BJ (cell line): ENCODE results near the gene MACROH2A1. TPM values are rescaled to one million over a fixed set of nuclear protein-coding genes. Genes with fewer than 3 reads are reported as not detected.

Experiments used
- CTCF ChIA-PET: fragments of 350-600 bp; formaldehyde crosslinking; extraction: SDS; loops from one replicate; lab custom pipeline; 2021; ENCODE audit warnings: antibody characterized with exemption, inconsistent platforms; lab: Yijun Ruan, JAX
- POLR2A ChIA-PET: fragments of 300-600 bp; sonication (Branson Sonifier 250); formaldehyde crosslinking; extraction: SDS; loops from one replicate; lab custom pipeline; 2021; ENCODE audit warnings: antibody characterized with exemption; lab: Charles Lee
- DNase-seq: peaks from one replicate; pipeline ENCODE4 v3.0.0-alpha.2; 2011; ENCODE audit warnings: low read depth
- H3K27me3 ChIP-seq: 2 replicates; pipeline ENCODE4 v1.6.0; 2011; ENCODE audit warnings: low read length; ENCODE audit not compliant: control insufficient read depth, insufficient read depth
- H3K36me3 ChIP-seq: 2 replicates; pipeline ENCODE4 v1.5.1; 2011; ENCODE audit warnings: low read length; ENCODE audit not compliant: control insufficient read depth, insufficient read depth
- H3K4me3 ChIP-seq: 2 replicates; pipeline ENCODE4 v1.5.1; 2011; ENCODE audit warnings: low read depth, mild to moderate bottlenecking, control low read depth, low read length
- polyA plus RNA-seq: library from polyadenylated mRNA; depleted of rRNA; stranded (reverse); fragments of >200 nt; gene quantifications from 2 replicates; pipeline ENCODE4 v1.2.3, GENCODE V29; 2011
- TF ChIP-seq, protein P1 (sequence below): IDR thresholded peaks from 2 replicates; pipeline ENCODE4 v1.5.1; 2011; ENCODE audit warnings: low read depth, mild to moderate bottlenecking, control low read depth, inconsistent platforms, low read length, moderate library complexity; ENCODE audit not compliant: insufficient read depth

Gene MACROH2A1
- polyA plus RNA-seq, 1 experiment, result 96.0 TPM

DNA sequence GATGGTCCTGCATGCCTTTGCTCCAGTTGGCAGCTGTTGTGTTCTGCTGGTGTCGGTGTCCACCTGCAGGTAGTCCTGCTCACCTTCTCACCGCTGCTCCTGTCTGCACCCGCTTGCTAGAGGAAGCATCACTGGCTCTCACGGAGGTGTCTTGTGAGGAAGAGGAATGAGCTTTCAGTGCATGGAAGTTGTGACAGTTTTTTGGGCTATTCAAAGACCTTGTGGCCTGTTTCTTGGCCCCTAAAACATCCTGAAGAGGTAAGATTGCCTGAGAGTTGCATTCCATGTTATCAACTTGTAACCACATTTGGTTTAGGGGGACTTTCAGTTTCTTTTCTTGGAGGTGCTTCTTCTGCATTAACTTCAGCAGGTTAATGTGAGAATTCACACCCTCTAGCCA lies 85.6 kb downstream of the MACROH2A1 start:
- no peak overlapping the region for H3K4me3 ChIP-seq
- TF ChIP-seq, protein P1, sequence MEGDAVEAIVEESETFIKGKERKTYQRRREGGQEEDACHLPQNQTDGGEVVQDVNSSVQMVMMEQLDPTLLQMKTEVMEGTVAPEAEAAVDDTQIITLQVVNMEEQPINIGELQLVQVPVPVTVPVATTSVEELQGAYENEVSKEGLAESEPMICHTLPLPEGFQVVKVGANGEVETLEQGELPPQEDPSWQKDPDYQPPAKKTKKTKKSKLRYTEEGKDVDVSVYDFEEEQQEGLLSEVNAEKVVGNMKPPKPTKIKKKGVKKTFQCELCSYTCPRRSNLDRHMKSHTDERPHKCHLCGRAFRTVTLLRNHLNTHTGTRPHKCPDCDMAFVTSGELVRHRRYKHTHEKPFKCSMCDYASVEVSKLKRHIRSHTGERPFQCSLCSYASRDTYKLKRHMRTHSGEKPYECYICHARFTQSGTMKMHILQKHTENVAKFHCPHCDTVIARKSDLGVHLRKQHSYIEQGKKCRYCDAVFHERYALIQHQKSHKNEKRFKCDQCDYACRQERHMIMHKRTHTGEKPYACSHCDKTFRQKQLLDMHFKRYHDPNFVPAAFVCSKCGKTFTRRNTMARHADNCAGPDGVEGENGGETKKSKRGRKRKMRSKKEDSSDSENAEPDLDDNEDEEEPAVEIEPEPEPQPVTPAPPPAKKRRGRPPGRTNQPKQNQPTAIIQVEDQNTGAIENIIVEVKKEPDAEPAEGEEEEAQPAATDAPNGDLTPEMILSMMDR, result no peak
- CTCF ChIA-PET, result interaction anchor here (1.4 kb wide), 1 partner anchor 10 kb away, joined by 3 read pairs; no protein-coding TSS in a partner anchor
- H3K27me3 ChIP-seq, result no peaks in the 10 kb centered on the region
- POLR2A ChIA-PET, result no interaction called here
- DNase-seq, result no peak
- no peaks in the 10 kb centered on the region for H3K36me3 ChIP-seq

DNA sequence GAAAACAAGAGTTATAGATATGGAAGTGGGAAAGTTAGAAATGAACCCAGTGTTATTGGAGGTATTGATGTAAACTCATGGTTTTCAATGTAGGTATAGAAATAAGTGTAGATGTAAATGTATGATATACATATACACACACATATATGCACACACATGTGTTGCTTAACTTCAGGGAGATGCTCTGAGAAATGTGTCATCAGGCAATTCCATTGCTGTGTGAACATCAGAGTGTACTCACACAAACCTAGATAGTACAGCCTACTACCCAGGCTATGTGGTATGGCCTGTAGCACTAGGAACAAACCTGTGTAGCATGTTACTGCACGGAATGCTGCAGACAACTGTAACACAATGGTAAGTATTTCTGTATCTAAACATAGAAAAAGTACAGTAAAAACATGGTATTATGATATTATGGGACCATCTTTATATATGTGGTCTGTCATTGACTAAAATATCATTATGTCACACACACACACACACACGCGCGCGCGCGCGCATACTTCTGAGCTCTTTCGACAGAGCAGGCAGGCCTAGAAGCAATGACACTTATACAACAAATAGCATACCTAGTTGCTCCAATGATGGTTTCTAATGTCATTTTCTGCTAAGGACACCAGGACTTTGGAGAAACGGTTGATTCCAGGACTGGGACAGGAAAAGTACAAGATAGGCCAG lies 86.6 kb downstream of the MACROH2A1 start:
- ChIA-PET POLR2A (no interaction called here), CTCF (no interaction called here)
- no peaks in the 10 kb centered on the region for H3K27me3 ChIP-seq
- no peaks in the 10 kb centered on the region for H3K36me3 ChIP-seq
- TF ChIP-seq, protein P1, result no peak
- DNase-seq, result no peak
- H3K4me3 ChIP-seq, result no peak overlapping the region

DNA sequence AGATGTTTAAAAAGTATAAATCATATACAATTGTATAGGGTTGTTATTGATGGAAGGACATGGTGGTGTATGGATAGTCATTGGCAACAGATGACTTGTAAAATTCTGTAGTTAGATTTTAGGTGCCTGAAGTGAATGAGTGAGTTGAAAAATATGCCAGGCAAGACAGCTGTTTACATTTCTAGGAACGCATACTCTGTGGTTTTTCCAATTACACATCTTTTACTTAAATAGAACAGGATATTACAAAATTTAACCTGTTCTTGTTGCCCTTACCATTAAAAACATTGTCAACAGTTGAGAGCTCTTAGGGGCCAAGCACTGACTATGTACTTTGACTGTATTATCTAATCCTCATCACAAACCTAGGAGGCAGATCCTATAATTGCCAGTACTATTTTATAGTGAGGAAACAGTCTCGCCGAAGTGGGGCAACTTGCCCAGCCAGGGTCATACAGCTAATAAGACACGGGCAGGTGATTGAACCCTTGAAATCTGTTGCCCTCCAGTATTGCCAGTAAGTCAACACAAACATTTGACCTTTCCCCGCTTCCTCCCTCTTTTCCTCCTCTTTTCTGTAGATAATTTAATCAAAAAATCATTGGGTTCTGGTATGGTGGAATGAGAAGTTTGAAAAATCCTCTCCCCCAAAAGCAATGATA lies 88.6 kb downstream of the MACROH2A1 start:
- TF ChIP-seq, protein P1, result no peak
- Histone ChIP-seq H3K27me3 (no peaks in the 10 kb centered on the region), H3K4me3 (no peak overlapping the region), H3K36me3 (no peaks in the 10 kb centered on the region)
- DNase-seq, result peak; percentile 54
- CTCF ChIA-PET, result interaction anchor here (0.6 to 2.4 kb wide), 10 partner anchors 10 to 155 kb away, joined by 3 to 7 read pairs (median 4); no protein-coding TSS in a partner anchor
- POLR2A ChIA-PET, result no interaction called here

DNA sequence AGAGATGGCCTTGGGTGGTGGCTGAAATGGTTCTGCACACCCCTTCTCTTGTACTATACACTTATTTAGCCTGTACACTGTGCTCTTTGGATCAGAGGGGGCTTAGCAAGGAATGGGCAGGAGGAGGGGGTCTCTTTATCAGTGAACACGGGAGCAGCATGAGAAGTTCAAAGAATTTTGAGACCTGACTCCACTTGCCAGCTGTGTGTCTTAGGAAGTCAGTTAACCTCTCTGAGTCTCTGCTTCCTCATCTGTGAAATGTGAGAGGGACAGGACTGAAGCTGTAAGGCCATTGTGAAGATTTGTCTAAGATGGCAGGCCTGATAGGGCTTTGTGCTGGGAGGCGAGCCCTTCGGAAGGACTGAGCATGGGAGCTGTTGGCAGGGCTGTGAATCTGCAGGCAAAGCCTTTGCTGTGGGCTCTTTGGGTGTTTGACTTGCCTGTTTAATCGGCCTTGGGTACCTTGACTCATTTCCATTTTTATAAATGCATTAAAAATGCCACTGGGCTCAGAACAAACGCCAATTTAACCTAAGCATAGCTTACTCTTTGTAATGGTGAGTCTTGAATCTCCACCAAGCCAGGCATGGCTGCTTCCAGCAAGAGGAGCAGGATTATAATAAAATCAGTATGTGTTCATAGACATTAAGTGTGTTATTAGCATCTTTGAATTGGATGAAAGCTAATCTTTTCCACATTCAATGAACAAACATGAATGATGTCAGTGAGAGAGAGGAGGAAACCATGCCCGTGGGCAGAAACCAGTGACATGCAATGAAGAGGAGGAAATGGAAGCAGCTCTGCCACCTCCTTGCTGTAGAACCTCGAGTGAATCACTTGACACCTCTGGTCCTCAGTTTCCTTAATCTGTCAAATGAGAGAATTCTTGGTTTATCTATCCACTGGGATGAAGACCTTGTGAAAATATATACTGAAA lies 89.4 kb downstream of the MACROH2A1 start:
- POLR2A ChIA-PET, result interaction anchor here (0.6 kb wide), 1 partner anchor 268 kb away, joined by 3 read pairs; no protein-coding TSS in a partner anchor
- TF ChIP-seq, protein P1, result no peak
- peak; percentile 16 for DNase-seq
- CTCF ChIA-PET, result interaction anchor here (0.6 to 2.4 kb wide), 9 partner anchors 13 to 118 kb away, joined by 3 to 7 read pairs (median 4); no protein-coding TSS in a partner anchor
- Histone ChIP-seq H3K27me3 (no peaks in the 10 kb centered on the region), H3K36me3 (no peaks in the 10 kb centered on the region), H3K4me3 (no peak overlapping the region)
